WERI-Rb-1 (cell line): ENCODE data around the gene PFDN2.

Experiments
- DNase-seq: peaks from one replicate; pipeline ENCODE4 v3.0.0-alpha.2; 2020
- H3K27ac ChIP-seq: fragments of 250-450 bp; sonication (Bioruptor Pico); 2 replicates; pipeline ENCODE4 v1.5.1; 2020; ENCODE audit warnings: mild to moderate bottlenecking, moderate library complexity
- H3K27me3 ChIP-seq: fragments of 250-450 bp; sonication (Bioruptor Pico); 2 replicates; pipeline ENCODE4 v1.5.1; 2021; ENCODE audit warnings: mild to moderate bottlenecking, low read depth, moderate library complexity; ENCODE audit not compliant: insufficient read depth, severe bottlenecking
- H3K36me3 ChIP-seq: fragments of 250-450 bp; sonication (Bioruptor Pico); 2 replicates; pipeline ENCODE4 v1.5.1; 2020; ENCODE audit warnings: mild to moderate bottlenecking, moderate library complexity
- H3K4me3 ChIP-seq: 2 replicates; pipeline ENCODE4 v1.5.1; 2011; ENCODE audit warnings: low read depth, mild to moderate bottlenecking, control low read depth, low read length
- H3K9me3 ChIP-seq: fragments of 250-450 bp; sonication (Bioruptor Pico); 2 replicates; pipeline ENCODE4 v1.5.1; 2021; ENCODE audit warnings: mild to moderate bottlenecking, moderate library complexity; ENCODE audit not compliant: severe bottlenecking
- TF ChIP-seq, protein P1 (sequence below): IDR thresholded peaks from 2 replicates; pipeline ENCODE4 v1.5.1; 2011; ENCODE audit warnings: low read depth, mild to moderate bottlenecking, control low read depth, inconsistent platforms, low read length

The PFDN2 gene

DNA sequence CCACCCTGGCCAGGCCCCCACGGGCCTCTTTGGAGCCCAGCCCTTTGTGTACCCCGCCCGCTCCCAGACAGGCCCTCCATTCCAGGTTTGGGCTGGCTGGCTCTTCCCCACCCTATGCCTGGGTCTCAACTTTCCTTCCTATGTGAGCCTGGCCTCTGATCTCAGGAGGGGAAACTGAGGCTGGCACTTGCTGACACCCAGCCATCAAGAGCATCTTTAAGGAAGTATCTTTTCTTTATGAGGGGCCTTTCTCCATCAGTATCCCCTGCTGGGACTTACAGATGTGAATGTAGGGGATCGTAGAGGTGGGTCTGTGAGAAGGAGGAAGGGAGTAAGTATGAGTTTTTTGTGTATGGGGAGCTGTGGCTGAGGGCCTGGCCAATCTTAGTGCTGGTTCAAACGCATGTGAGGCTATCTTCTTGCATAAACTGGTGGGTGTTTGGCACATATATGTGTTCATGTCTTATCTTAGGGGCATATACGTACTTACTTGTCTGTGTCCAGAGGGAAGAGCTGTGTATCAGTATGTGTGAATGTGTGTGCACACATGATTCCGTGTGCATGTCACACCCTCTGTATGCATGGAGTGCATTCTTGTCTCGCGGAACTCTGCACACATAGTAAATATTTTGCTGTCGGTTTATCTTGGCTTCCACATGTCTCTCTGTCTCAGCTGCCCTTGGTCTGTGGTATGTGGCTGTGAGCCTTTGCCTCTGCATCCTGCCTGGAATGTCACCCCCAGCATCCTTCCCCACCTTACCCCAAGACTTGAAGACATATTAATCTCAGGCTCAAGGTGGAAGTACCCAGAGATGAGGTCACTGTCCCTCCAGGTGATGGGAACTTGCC lies 33.9 kb downstream of the PFDN2 start:
- Histone ChIP-seq H3K9me3 (no peaks in the 10 kb centered on the region), H3K36me3 (no peaks in the 10 kb centered on the region), H3K27me3 (no peaks in the 10 kb centered on the region), H3K4me3 (no peak overlapping the region), H3K27ac (peak overlapping the region; percentile 6)
- TF ChIP-seq, protein P1, sequence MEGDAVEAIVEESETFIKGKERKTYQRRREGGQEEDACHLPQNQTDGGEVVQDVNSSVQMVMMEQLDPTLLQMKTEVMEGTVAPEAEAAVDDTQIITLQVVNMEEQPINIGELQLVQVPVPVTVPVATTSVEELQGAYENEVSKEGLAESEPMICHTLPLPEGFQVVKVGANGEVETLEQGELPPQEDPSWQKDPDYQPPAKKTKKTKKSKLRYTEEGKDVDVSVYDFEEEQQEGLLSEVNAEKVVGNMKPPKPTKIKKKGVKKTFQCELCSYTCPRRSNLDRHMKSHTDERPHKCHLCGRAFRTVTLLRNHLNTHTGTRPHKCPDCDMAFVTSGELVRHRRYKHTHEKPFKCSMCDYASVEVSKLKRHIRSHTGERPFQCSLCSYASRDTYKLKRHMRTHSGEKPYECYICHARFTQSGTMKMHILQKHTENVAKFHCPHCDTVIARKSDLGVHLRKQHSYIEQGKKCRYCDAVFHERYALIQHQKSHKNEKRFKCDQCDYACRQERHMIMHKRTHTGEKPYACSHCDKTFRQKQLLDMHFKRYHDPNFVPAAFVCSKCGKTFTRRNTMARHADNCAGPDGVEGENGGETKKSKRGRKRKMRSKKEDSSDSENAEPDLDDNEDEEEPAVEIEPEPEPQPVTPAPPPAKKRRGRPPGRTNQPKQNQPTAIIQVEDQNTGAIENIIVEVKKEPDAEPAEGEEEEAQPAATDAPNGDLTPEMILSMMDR: no peak
- DNase-seq: no peak

DNA sequence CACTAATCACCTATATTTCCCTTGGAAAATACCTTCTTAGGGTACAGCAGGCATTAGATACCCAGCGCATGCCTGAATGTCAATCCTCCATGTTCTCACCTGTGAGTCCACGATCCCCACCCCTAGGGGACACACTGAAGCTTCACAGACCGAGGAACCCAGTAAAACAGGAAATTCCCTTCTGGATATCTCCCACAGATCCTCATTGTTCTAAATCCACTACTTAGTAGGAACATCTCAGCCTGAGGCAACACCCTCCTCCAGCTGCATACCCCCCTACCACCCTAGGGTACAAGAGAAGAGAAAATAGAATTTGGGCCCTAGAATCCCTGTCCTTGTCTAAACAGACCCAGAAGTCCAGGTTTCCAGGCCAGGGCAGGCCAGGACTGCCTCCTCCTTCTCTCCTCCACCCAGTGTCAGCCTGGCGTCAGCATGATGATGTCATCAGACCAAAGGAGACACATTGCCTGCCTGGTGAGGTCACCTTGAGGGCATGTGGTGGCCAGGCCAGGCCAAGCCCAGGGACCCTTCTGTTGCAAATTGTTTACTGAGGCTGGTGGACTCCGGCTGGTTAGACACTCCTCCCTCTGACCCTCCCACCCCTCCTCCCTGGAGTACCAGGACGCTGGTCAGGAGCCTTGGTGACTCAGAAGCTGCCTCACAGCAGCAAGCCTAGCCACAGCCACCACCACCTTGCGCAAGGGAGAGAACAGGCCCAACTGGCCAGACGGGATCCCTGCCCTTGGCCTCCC lies 34.7 kb downstream of the PFDN2 start:
- TF ChIP-seq, protein P1: no peak
- Histone ChIP-seq H3K27ac (peak overlapping the region; percentile 6), H3K36me3 (no peaks in the 10 kb centered on the region), H3K9me3 (no peaks in the 10 kb centered on the region), H3K4me3 (no peak overlapping the region), H3K27me3 (no peaks in the 10 kb centered on the region)
- DNase-seq: peak; percentile 51

DNA sequence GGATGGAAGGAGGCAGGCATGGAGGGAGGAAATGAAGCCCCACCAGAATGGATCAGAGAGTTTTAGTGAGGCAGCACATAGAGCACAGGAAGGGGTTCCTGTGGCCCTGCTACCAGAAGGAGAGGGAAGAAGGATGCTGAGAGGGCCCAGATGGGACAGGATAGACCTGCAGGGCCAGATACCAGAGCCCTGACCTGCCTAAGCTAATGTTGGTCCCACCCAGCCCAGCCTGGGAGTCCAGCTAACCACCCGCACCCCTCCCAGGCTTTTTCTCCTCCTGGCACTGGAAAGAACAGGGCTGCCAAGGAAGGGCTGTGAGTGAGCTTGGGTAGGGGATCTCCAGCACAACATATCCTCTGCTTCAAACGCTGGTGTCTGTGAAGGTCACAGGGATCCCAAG lies 35.4 kb downstream of the PFDN2 start:
- TF ChIP-seq, protein P1: no peak
- Histone ChIP-seq H3K9me3 (no peaks in the 10 kb centered on the region), H3K4me3 (no peak overlapping the region), H3K36me3 (no peaks in the 10 kb centered on the region), H3K27me3 (no peaks in the 10 kb centered on the region), H3K27ac (no peak overlapping the region)
- DNase-seq: no peak

DNA sequence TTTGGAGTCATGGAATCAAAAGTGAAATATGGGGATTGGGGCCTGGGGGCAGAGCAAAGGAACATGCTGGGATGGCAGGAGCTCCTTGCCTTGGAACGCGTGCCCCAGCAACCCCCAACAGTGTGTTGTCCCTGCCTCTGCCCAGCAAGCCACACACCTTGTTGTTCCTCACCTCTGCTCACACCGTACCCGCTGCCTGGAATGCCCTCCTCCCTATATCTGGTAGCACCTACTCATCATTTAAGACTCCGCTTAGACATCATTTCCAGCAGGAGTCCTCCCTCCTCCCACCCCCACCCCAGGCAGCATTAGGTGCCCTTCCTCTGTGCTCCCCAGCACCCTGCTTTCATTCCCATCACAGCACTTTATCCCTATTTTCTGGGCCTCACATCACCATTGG lies 36.3 kb downstream of the PFDN2 start:
- TF ChIP-seq, protein P1: no peak
- Histone ChIP-seq H3K27me3 (no peaks in the 10 kb centered on the region), H3K4me3 (no peak overlapping the region), H3K36me3 (no peaks in the 10 kb centered on the region), H3K27ac (no peak overlapping the region), H3K9me3 (no peaks in the 10 kb centered on the region)
- DNase-seq: no peak

DNA sequence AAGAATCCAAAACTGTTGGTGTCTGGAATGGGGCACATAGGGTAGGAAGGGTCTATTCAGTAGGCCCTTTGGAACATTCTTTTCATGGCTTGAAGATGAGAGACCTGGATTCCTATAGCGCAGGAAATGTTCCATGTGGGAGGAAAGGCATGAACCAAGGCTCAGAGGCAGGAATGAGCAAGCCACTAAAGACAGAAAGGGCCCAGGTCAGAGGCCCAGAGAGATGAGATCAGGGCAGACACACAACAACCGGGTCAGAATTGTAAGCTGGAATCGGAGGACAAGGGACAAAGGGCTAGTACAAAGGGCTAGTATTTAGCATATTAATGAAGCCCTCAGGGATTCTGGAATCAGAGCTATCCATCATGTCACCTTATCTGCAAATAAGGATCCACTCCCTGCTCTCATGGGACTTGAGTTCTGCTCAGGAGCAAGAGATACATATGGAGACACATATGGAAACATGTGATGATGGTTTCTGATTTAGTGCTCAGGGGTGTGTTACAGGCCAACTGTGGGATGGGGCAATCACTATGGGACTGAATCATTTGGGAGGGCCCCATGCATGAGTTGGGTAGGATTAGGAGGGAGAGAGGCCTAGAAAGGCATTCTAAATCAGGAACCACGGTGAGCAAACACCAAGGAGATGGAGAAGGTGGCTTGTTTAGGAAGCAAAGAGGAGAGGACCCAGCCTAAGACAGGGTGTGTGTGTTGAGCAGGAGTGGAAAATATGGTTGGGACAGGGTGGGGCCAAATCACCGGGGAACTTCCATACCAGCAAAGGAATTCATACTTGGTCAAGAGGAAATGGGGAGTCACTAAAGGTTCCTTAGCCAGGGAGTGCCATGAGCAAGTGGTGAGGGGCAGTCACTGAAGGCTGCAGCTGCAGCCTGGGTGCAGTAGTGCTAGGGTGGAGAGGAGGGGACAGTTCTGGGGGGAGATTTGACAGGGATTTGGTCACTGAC lies 37.1 kb downstream of the PFDN2 start:
- no peak for DNase-seq
- Histone ChIP-seq H3K27me3 (no peaks in the 10 kb centered on the region), H3K4me3 (no peak overlapping the region), H3K9me3 (no peaks in the 10 kb centered on the region), H3K36me3 (no peaks in the 10 kb centered on the region), H3K27ac (no peak overlapping the region)
- TF ChIP-seq, protein P1: no peak
